ENCODE measurements around the gene NFATC1. TPM values are rescaled to one million over a fixed set of nuclear protein-coding genes. Genes with fewer than 3 reads are reported as not detected.

Gene NFATC1
- total RNA-seq, 1 donor from 2014 or later, result 6.1 TPM

GRCh38 chr18:79421275-79421857 is 25.6 kb downstream of the NFATC1 start:
- Mint-ChIP-seq H3K27me3 (peaks cover 6% of the 10 kb centered on the region), H3K4me1 (ENCODE audit: unreplicated experiment) (peaks cover 17% of the 10 kb centered on the region), H3K4me3 (no peak overlapping the region), H3K27ac (no peak overlapping the region), H3K9me3 (no peaks in the 10 kb centered on the region), H3K36me3 (no peaks in the 10 kb centered on the region)
- no peak for TF ChIP-seq CTCF (conservative IDR thresholded peaks at IDR 0.05)
- no peak for DNase-seq (ENCODE audit: extremely low spot score, unreplicated experiment)

GRCh38 chr18:79422022-79422782 is 26.5 kb downstream of the NFATC1 start:
- Mint-ChIP-seq H3K27ac (no peak overlapping the region), H3K36me3 (no peaks in the 10 kb centered on the region), H3K4me1 (ENCODE audit: unreplicated experiment) (peaks cover 17% of the 10 kb centered on the region), H3K9me3 (no peaks in the 10 kb centered on the region), H3K27me3 (peaks cover 6% of the 10 kb centered on the region), H3K4me3 (no peak overlapping the region)
- no peak for DNase-seq (ENCODE audit: extremely low spot score, unreplicated experiment)
- no peak for TF ChIP-seq CTCF (conservative IDR thresholded peaks at IDR 0.05)

GRCh38 chr18:79422783-79423165 is 27.0 kb downstream of the NFATC1 start:
- H3K4me1 Mint-ChIP-seq (ENCODE audit: unreplicated experiment), result peaks cover 17% of the 10 kb centered on the region
- no peak overlapping the region for H3K27ac Mint-ChIP-seq
- H3K27me3 Mint-ChIP-seq, result peaks cover 6% of the 10 kb centered on the region
- no peaks in the 10 kb centered on the region for H3K9me3 Mint-ChIP-seq
- no peaks in the 10 kb centered on the region for H3K36me3 Mint-ChIP-seq
- no peak overlapping the region for H3K4me3 Mint-ChIP-seq
- TF ChIP-seq CTCF (conservative IDR thresholded peaks at IDR 0.05), result no peak
- DNase-seq (ENCODE audit: extremely low spot score, unreplicated experiment), result no peak

- Mint-ChIP-seq H3K36me3 (no peaks in the 10 kb centered on the region), H3K9me3 (no peaks in the 10 kb centered on the region), H3K4me1 (ENCODE audit: unreplicated experiment) (peaks cover 17% of the 10 kb centered on the region), H3K27me3 (peaks cover 6% of the 10 kb centered on the region), H3K27ac (no peak overlapping the region), H3K4me3 (no peak overlapping the region)
- TF ChIP-seq CTCF (conservative IDR thresholded peaks at IDR 0.05), result no peak
- no peak for DNase-seq (ENCODE audit: extremely low spot score, unreplicated experiment)
Observed at GRCh38 chr18:79423211-79424007, 27.7 kb downstream of the NFATC1 start.

- Mint-ChIP-seq H3K4me3 (no peak overlapping the region), H3K27ac (no peak overlapping the region), H3K9me3 (no peaks in the 10 kb centered on the region), H3K36me3 (no peaks in the 10 kb centered on the region), H3K4me1 (ENCODE audit: unreplicated experiment) (peaks cover 17% of the 10 kb centered on the region), H3K27me3 (peaks cover 6% of the 10 kb centered on the region)
- TF ChIP-seq CTCF (conservative IDR thresholded peaks at IDR 0.05), result no peak
- no peak for DNase-seq (ENCODE audit: extremely low spot score, unreplicated experiment)
Observed at GRCh38 chr18:79424008-79424565, 28.4 kb downstream of the NFATC1 start.

Measured in type B pancreatic cell (in vitro differentiated cells).